NCI-H2227 treated with DMSO at 0.1 percent for 48 hours (cell line): ENCODE results near the gene ZSCAN25.
"Not testable (repeated sequence)": the region's sequence is repeated elsewhere in the genome, so short reads cannot be mapped to it uniquely, and the experiment has no call there.

Experiments used
- DNase-seq: peaks from one replicate; lab custom pipeline; 2025; lab: John Stamatoyannopoulos, UW

Gene ZSCAN25

GRCh38 chr7:99616359-99617191 is at the start of gene ZSCAN25:
Gene ZSCAN25, plus strand, starts transcription at chr7:99616946. Its CDS starts 2,661 bp downstream, at chr7:99619607.
- peak; percentile 95 for DNase-seq

GRCh38 chr7:99568770-99569169 is 48.0 kb upstream of the ZSCAN25 start:
- not testable (repeated sequence) for DNase-seq

- DNase-seq = no peak
Observed at GRCh38 chr7:99571768-99572167, 45.0 kb upstream of the ZSCAN25 start.

DNA sequence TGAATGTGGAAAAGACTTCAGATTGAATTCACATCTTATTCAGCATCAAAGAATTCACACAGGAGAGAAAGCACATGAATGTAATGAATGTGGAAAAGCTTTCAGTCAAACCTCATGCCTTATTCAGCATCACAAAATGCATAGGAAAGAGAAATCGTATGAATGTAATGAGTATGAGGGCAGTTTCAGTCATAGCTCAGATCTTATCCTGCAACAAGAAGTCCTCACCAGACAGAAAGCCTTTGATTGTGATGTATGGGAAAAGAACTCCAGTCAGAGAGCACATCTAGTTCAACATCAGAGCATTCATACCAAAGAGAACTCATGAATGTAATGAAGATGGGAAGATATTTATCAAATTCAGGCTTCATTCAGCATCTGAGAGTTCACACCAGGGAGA is 43.5 kb upstream of the ZSCAN25 start:
- no peak for DNase-seq

- no peak for DNase-seq
Observed at GRCh38 chr7:99576251-99576650, 40.5 kb upstream of the ZSCAN25 start.

GRCh38 chr7:99579281-99579955 is 37.3 kb upstream of the ZSCAN25 start:
- DNase-seq = no peak

GRCh38 chr7:99579956-99580777 is 36.6 kb upstream of the ZSCAN25 start:
- DNase-seq = peak; percentile 94

DNA sequence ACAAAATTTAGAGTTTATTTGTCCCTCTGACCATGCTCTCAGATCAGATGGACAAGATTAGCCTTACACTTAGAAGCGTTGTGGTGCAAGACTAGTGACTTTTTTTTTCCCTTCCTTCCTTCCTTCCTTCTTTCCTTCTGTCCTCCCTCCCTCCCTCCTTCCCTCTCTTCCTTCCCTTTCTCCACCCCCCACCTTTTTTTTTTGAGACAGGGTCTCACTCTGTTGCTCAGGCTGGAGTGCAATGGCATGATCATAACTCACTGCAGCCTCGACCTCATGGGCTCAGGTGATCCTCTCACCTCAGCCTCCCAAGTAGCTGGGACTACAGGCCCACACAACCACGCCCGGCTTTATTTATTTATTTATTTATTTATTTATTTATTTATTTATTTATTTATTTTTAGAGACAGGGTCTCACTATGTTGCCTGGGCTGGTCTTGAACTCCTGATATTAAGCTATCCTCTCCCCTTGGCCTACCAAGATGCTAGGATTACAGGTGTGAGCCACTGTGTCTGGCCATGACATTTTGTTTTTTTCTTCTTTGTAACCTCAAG is 35.9 kb upstream of the ZSCAN25 start:
- not testable (repeated sequence) for DNase-seq

DNA sequence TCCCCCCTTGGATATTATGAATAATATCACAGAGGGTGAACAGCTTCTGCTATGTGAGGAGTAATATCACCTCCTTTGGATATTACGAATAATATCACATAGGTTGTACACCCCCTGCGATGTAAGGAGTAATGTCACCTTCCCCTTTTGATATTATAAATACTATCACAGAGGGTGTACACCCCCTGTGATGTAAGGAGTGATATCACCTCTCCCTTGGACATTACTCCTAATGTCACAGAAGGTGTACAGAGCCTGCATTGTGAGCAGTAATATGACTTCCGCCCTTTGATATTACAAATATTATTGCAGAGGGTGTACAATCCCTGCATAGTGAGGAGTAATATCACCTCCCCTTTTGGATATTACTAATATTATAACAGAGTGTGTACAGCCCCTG is 27.9 kb upstream of the ZSCAN25 start:
- no peak for DNase-seq

DNA sequence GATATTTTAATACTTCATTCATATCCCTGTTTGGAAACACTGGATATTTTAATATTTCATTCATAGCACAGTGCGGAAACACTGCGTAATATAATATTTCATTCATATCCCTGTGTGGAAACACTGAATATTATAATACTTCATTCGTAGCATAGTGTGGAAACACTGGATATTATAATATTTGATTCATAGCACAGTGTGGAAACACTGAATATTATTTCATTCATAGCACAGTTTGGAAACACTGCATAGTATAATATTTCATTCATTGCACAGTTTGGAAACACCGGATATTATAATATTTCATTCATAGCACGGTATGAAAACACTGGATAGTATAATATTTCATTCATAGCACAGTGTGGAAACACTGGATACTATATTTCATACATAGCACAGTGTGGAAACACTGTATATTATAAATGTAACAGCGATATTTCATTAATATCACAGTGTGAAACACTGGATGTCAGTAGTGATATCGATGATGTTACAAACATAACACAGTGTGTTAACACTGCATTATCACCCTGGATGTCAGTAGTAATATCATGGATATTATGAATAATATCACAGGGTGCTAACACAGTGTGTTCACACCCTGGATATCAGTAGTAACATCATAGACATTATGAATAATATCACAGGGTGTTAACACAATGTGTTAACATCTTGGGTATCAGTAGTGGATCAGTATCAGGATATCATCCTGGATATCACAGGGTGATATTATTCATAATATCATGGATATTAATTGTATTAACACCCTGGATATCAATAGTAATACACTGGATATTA is 21.6 kb upstream of the ZSCAN25 start:
- DNase-seq = no peak

- DNase-seq = no peak
Observed at GRCh38 chr7:99596408-99596955, 20.3 kb upstream of the ZSCAN25 start.

- no peak for DNase-seq
Observed at GRCh38 chr7:99597762-99598501, 18.8 kb upstream of the ZSCAN25 start, which contains the start of gene TMEM225B. Gene TMEM225B, plus strand, starts transcription at chr7:99598267. Its CDS starts 6,122 bp downstream, at chr7:99604389.

- no peak for DNase-seq
Observed at GRCh38 chr7:99599836-99600235, 16.9 kb upstream of the ZSCAN25 start.

DNA sequence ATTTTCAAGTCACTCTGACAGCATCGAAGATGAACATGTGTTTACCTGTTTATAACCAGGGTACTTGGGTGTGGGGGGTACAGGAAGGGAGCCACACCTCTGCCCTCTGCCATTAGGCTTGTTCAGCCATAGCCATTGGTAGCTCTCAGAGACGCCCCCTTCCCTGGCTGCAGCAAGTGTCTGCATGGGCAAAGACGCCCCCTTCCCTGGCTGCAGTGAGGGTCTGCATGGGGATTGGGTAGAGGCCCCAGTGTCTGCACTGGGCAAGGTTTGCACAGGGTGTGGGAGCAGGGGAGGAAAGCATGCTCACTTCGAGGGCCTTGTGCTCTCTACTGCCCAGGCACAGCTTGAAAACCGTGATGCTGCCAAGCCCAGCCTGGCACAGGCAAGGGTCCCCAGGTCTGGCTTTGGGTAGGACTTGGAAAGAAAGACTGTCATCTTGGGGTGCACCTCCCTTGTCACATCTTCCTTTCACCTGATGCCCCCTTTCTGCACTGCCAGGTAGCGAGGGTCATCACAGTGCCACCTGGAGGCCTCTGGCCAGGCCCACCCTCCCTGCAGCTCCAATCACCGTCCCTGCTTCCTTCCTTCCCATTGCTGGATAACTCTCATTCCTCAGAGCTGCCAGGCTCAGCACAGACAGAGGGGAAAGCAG is 15.0 kb upstream of the ZSCAN25 start:
- no peak for DNase-seq

GRCh38 chr7:99605527-99605926 is 11.2 kb upstream of the ZSCAN25 start:
- no peak for DNase-seq

GRCh38 chr7:99606531-99606930 is 10.2 kb upstream of the ZSCAN25 start:
- no peak for DNase-seq

DNA sequence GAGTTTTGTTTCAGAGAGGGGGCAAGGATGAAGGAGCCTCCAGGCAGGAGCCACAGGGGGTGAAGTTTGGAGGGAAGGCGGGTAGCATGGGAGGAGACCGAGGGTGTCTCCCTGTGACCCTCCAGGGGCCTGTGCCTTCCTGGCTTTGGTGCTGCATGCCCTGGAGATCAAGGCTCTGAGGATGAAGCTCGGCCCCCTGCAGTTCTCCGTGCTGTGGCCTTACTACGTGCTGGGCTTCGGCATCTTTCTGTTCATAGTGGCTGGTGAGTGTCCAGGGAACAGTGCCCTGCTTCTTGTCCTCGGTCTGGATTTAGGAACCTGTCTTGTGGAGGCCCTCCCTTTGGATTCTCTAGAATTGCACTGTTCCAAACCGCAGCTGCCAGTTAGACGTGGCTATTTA is 9.2 kb upstream of the ZSCAN25 start:
- DNase-seq = no peak

- no peak for DNase-seq
Observed at GRCh38 chr7:99614495-99614894, 2.3 kb upstream of the ZSCAN25 start.

GRCh38 chr7:99615989-99616358 is 772 bp upstream of the ZSCAN25 start:
- DNase-seq = no peak
